ENCODE measurements around the gene FGFBP3.

FGFBP3 gene

GRCh38 chr10:91909117-91909677 is at the start of gene FGFBP3:
TSS of gene FGFBP3 (minus strand) at chr10:91909486. CDS start at chr10:91908969, 517 bp downstream.
- DNase-seq (ENCODE audit: low read depth) = peak; percentile 32

- DNase-seq (ENCODE audit: low read depth) = no peak
Measured at GRCh38 chr10:91957091-91957490, 47.8 kb upstream of the FGFBP3 start.

- no peak for DNase-seq (ENCODE audit: low read depth)
Measured at GRCh38 chr10:91955114-91955513, 45.8 kb upstream of the FGFBP3 start.

- no peak for DNase-seq (ENCODE audit: low read depth)
Measured at GRCh38 chr10:91953600-91954160, 44.4 kb upstream of the FGFBP3 start.

GRCh38 chr10:91944880-91945630 is 35.8 kb upstream of the FGFBP3 start:
- DNase-seq (ENCODE audit: low read depth) = peak; percentile 56

GRCh38 chr10:91941426-91941825 is 32.1 kb upstream of the FGFBP3 start:
- DNase-seq (ENCODE audit: low read depth) = peak; percentile 21

GRCh38 chr10:91939653-91940052 is 30.4 kb upstream of the FGFBP3 start:
- DNase-seq (ENCODE audit: low read depth) = no peak

GRCh38 chr10:91935886-91936285 is 26.6 kb upstream of the FGFBP3 start:
- DNase-seq (ENCODE audit: low read depth) = no peak

- no peak for DNase-seq (ENCODE audit: low read depth)
Measured at GRCh38 chr10:91932737-91933136, 23.5 kb upstream of the FGFBP3 start.

- peak; percentile 59 for DNase-seq (ENCODE audit: low read depth)
Measured at GRCh38 chr10:91931526-91932190, 22.4 kb upstream of the FGFBP3 start.

- no peak for DNase-seq (ENCODE audit: low read depth)
Measured at GRCh38 chr10:91930939-91931338, 21.7 kb upstream of the FGFBP3 start.

GRCh38 chr10:91925022-91925320 is 15.7 kb upstream of the FGFBP3 start:
- DNase-seq (ENCODE audit: low read depth) = no peak

- DNase-seq (ENCODE audit: low read depth) = peak; percentile 43
Measured at GRCh38 chr10:91924212-91925021, 15.1 kb upstream of the FGFBP3 start.

GRCh38 chr10:91923371-91924211 is 14.3 kb upstream of the FGFBP3 start, which contains the start of gene BTAF1:
TSS of gene BTAF1 (plus strand) at chr10:91923770. CDS start at chr10:91924077, 307 bp downstream.
- DNase-seq (ENCODE audit: low read depth) = peak; percentile 90

GRCh38 chr10:91919651-91920050 is 10.4 kb upstream of the FGFBP3 start:
- no peak for DNase-seq (ENCODE audit: low read depth)

GRCh38 chr10:91910467-91910866 is 1.2 kb upstream of the FGFBP3 start:
- no peak for DNase-seq (ENCODE audit: low read depth)

- DNase-seq (ENCODE audit: low read depth) = peak; percentile 78
Measured at GRCh38 chr10:91908337-91909116, 759 bp downstream of the FGFBP3 start.

GRCh38 chr10:91907914-91908336 is 1.4 kb downstream of the FGFBP3 start:
- no peak for DNase-seq (ENCODE audit: low read depth)

- DNase-seq (ENCODE audit: low read depth) = peak; percentile 15
Measured at GRCh38 chr10:91907033-91907594, 2.2 kb downstream of the FGFBP3 start.

All from EH (cell line).